Measurements from ENCODE around the gene DPH5.

DNA sequence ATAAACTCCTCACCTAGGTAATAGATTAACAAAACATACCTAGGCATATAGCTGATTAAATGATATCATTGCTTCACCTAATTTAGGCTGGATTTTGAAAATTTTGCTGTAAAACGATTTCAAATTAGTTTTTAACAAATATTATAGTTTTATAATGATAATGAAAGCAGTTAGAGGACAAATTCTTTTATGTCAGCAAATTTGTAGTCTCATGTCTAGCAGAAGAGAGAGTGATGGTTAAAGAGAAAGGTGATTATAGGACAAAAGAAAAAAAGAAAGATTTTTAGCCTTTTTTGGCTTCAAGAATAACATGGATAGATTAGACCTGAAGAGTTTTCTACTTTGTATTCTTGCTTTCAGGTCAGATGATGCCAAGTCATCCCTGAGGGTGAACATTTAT, 3.6 kb upstream of the DPH5 start:
- TF ChIP-seq GATA3 (IDR thresholded peaks at IDR 0.05; ENCODE audit: low read depth, low read length) (no peak), GATA2 (IDR thresholded peaks at IDR 0.05; ENCODE audit: low read depth, low read length) (no peak)
